Activated naive CD4-positive, alpha-beta T cell (primary cell): ENCODE measurements around the gene METRNL.

Source experiments
- DNase-seq, 4 experiments: peaks; one replicate each; lab custom pipeline; 2025; lab: John Stamatoyannopoulos, UW

Gene METRNL

DNA sequence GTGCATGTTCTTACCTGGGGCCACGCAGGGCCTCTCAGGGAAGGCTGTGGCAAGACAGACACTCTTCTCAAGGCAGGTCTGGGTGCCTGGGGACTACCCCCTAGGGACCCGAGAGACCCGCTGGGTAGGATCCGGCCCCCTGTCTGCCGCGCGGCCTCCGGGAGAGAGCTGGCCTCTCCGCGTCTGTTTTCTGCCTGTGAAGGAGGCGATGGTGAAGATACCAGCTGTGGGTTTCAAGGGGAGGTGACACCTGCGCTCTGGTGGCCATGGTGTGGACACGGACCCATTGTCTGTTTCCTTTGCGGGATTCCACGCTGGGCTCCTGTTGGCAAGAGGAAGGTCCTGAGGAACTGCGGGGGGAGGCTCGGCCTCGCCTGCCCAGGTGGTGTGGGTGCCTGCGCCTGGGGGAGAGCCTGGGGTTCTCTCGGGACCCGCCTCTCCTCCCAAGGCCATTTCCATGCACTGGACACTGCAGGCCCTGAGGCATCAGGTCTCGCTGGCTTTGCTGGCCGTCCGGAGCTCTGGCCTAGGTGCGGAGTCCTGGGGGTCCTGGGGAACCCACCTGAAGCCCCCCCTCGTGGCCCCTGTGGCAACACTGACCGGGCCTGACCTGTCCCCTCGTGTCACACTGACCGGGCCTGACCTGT is 12.2 kb upstream of the METRNL start:
- no peak for DNase-seq

DNA sequence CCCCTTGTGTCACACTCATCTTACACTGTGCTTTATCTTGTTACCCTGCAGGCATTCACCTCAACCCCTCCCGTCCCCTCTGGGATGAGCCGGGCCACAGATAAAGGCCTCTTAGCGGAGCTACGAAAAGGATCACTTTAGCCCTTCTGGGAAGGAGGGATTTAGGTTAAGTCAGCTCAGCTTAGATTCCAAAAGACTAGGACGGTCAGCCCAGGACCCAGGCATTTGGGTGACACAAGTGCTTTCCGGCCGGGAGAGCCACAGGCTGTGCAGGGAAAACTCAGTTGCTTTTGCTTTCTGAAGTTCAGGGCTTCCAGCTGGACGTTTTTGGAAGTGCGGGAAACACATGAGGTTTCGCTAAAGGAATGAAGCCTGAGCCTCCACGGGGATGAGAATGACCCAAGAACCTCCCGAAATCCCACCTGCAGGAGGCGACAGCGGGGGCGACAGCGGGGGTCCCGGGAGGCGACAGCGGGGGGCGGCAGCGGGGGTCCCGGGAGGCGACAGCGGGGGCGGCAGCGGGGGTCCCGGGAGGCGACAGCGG is 11.6 kb upstream of the METRNL start:
- no peak for DNase-seq

DNA sequence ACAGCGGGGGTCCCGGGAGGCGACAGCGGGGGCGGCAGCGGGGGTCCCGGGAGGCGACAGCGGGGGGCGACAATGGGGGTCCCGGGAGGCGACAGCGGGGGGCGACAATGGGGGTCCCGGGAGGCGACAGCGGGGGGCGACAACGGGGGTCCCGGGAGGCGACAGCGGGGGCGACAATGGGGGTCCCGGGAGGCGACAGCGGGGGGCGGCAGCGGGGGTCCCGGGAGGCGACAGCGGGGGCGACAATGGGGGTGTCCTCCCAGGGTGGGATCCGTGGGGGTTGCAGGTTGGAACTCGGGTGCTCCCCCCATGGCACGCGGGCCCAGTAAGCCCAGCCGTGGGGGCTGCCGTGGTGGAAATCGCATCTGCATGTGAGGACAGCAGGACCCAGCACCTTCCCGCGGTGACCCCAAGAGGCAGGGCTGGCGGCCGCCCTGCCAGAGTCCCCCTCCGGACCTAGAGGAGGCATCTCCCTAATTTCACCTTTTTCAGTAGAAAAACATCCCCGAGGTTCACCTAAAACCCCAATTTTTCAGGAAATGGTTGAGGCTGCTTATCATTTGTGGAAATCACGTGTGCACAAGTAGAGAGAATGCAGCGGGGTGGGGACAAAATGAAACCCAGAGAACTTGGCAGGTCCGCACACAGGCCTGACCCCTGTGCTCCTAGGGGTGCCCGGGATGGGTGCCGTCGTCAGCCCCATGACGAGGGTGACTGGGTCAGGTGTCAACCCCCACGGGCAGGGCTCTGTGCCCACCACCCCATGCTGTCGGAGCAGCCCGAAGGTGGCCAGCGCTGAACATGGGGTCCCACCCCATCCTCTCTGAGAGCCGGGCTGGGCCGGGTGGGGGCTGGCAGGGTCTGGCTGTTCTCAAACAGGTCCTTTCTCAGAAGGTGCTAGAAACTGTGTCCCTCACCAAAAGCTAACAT is 10.5 kb upstream of the METRNL start:
- no peak for DNase-seq

DNA sequence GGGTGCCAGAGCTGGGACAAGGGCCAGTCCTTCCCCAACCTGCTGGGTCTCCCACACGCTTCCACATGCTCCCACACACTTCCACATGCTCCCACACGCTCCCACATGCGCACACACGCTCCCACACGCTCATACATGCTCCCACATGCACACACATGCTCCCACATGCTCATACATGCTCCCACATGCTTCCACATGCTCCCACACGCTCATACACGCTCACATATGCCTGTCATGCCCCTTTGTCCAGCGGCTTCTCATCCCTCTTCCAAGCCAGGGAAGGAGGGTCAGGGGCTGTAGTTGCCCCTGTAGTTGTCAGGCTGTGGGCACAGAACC is 9.9 kb upstream of the METRNL start:
- no peak for DNase-seq

DNA sequence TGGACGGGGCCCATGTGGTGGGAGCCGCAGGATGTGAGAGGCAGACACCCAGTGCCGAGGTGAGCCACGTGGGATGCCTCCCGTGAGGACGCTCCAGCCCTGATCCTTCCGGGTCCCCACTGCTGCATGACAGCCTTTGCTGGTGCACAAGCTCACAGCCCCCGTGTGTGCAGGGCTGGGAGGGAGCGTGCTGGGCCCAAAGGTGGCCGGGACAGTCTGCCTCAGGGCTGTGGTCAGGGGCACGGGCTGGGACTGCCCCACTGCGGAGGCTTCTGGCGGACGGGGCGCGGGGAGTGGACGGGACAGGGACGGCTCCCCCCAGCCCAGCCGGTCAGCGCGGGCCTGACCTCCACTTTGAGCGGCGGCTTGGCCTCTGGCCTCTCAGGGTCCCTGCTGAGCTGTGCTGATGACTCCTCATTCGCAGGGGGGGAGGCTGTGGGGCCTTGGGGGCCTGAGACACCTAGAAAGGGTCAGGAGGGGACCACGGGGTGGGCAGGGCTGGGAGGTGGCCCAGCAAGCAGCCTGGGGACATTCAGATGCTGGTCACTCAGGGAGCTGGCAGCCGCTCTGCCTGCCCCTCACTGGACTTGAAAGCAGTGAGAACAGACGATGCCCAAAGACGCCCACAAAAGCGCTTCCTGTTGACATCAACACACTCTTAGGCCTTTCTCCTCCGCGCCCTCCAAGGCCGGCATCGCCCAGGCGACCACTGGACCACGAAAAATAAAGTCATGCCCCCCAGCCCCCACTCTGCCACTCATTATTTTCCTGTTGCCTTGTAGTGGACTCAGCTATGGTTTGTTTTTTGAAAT is 9.3 kb upstream of the METRNL start:
- no peak for DNase-seq

DNA sequence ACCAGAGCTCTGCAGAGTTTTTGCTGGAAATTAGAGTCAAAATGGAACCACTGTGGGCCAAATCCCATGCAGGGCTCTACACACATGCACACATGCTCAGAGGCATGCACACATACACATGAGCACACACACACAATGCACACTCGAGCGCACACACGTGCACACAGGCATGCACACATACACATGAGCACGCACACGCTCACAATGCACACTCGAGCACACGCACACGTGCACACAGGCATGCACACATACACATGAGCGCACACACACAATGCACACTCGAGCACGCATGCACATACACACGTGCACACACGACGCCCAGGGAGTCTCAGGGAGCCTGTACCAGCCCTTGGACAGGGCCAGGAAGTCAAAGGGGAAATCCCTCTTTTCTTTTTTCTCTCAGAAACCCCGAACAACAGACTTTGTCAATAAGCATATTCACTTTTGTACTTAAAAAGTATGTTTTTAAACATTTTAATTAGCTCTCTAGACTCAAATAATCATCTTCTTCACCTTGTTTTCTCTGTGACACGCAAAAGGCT is 8.5 kb upstream of the METRNL start:
- DNase-seq, result no peak

DNA sequence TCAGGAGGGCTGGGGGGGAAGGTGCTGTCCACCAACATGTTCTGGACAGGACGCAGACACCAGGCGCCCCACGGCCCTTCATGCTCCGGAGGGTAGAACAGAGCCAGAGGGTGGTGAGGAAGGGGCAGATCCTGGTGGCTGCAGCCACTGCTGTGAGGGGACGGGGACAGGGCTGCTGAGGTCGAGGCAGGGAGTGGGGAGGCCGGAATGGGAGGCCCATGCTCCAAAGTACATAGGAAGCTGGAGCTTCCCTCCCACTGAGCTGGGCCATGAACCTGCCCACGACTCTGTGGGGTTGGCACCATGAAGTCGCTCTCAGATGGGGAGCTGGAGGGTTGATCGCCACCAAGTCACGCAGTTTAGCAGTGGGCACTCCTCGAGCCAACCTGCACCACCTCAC is 8.0 kb upstream of the METRNL start:
- DNase-seq, result no peak

DNA sequence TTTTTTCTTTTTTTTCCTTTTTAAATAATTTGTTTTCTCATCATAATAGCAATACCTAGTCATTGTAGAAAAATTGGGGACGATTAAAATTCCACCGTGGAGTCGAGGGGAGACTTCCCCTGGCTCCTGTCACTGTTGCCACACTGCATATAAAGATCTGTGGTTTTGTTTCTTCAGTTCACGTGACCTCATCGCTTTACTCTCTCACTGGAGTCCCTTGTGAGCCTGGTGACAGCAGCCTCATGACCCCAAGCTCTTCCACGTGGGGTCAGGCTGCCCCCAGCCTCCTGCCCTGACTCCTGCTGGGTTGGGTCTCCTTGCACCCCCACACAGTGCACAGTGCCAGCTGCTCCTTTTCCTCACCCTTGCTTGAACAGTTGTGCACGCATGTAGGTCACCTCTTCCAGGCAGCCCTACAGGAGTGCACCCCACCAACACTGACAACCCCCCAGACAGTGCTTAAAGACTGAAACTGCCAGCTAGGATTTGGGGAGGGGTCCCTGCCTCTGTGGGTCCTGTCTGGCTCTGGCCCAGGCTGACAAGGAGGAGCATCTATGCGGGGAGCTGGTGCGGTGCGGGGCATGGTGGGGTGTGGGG is 7.3 kb upstream of the METRNL start:
- DNase-seq, result no peak

DNA sequence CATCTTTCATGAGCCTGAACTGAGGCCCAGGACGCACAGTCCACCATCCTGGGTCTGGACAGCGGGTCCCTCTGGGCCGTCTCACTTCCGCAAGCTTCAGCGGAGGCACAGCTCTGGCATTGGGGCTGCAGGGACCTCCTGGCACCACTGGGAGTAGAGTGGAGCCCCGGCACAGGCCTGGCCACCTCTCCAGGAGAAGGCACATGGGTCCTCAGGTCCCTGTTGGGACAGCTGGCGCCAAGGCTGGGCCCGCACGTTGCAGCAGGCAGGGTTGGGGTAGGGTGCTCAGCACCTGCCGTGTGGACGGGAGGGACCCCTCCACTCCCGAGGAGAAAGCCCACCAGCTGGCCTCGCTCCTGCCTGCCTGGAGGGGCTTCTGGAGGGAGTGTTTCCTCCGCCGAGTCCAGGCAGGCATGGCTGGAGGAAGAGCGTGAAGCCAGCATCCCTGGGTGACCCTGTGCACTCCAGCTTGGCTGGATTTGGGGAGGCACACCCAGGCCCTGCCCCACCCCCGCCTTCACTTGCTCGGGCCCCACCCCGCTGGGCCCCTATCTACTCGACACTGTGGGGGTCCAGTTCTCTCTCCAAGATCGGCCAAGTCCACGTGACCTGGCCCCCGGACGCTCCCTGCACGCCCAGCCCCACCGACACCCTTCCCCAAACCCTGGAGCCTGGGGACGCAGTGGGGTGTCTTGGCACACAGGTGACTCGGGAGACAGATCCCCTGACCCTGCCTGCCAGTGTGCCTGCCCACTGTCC is 6.6 kb upstream of the METRNL start:
- DNase-seq, result no peak

DNA sequence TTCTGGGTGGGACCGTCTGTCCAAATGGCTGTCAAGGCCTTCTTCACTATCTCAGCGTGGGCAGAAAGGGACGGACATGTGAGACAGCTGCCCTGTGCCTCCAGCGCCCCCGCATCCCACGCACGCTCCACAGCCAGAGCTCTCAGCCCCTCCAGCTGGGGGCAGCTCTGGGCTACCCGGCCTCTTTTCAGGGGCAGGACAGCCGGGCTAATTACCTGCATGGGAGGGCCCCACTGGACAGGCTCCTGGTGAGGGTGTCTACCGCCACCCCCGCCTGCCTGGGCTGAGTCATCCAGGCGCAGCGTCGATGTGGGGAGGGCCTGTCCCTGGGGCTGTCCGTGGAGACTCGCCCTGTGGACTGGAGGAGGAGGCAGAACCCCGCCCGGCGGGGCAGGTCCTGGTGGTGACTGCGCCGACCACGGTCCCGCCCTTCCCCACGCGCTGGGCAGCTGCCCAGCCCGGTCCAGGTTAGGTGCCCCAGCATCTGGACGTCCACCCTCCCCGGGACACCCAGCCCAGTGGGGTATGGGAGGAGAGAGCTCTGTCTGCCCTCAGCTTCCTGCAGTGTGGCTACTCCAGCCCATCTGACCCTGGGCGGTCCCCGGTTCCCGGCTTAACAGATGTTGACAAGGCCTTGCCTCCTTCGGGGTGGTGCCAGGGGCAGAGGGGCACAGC is 5.9 kb upstream of the METRNL start:
- no peak for DNase-seq

DNA sequence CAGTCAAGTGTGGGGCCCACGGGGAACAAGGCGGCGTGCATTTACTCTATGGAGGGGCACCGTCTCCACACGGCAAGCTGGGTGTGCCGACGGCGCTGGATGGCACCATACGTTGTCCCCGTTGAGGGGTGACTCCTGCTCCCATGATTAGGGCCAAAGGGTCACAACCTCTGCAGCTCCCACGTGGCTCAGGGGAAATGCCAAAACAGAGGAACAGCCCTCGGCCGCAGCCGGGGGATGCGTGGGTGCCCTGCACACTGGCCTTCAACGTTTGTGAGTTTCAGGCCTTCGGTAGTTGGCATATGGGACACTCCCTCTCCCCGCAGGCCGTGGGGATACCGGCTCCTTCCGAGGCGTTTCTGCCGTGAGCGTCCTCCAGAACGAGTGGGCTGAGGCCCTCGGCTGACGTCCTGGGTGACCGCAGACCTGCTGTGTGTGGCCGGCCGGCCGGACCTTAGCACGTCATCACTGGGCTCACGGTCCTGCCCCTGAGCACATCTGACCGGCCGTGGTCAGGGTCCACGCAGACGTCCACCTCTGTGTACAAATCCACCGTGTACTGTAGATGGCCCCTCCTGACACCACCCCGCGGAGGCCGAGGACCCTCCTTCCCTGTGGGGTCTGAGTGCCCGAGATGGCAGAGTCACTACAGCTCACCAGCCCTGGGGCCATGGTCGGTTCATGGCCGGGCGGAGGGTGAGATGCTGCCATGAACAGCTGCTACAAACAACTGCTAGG is 4.8 kb upstream of the METRNL start:
- DNase-seq, result no peak

DNA sequence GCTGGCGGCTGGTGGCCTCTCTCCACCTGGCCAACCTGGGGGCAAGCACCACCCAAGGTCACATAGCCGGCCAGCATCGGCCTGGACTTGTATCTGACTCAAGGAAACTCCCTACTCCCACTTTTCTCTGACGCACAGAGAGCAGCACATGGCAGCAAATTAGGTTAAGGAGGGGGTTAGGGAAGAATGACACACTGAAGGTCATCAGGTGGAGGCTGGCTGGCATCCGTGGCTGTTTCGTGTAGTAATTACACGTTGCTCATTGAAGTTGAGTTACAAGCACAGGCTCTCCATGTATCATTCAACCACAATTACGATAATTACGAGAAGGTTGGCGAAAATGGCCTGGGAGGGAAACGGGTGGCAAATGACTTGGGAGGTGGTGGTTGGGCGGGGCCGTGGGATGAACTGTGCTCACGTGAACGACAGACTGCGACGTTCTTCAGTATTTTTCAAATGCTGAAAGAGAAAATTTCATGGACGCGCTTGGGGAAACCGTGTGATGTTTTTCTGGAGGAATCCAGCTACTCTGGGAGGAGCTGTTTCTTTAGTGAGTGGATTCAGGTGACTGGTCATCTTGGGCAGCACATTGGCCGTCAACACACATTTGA is 4.0 kb upstream of the METRNL start:
- DNase-seq, result no peak

DNA sequence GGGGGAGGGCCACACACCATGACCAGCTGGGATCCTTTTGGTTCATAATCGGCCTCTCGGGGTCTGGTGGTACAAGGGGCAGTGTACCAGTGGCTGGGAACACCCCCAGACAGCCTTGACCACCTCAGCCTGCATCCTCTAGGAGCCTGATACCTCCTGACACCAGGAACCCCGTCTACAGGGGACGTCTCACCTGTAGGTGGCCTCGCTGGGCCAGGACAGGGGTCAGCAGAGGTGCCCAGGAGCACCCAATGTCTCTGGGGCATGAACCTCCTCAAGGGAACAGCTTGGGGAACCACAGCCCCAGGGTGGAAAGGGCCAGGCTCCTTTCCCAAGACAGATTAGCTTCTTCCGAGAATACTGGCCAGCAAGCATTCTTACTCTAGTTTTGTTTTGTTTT is 2.5 kb upstream of the METRNL start:
- no peak for DNase-seq

DNA sequence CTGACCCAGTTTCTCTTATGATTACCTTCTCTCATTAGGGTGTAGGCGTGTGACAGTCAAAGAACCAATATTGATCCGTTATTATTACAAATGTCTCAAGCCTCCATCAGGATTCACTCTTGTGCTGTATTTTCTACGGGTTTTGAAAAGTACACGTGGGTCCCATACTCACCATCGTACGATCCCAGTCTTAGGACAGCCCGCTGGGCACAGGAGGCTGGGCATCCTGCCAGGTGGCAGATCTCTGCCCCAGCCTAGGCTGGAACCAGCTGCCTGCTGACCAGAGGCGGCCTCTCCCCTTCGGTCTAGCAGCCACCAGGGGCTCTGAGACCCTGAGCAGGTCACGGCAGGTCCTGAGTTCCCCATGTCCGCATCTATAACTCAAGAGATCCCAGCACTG is 2.0 kb upstream of the METRNL start:
- no peak for DNase-seq

DNA sequence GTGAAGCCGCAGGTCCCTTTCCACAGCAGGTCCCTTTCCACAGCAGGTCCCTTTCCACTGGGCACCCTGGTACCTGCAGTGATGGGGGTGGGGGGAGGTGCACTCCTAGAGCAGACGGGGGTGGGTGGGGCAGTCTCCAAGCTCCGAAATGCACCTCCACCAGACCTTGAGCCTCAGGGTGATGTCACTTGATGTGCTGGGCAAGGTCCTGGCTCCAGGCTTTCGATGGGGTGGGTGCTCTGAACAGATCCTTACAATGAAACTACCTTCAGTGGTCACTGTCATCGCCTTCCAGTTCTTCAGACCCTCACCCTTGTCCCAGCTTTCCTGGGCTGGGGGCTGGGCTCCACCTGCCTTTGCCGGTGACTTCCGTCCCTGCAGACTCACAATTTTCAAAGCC is 1.5 kb upstream of the METRNL start:
- DNase-seq, result no peak

DNA sequence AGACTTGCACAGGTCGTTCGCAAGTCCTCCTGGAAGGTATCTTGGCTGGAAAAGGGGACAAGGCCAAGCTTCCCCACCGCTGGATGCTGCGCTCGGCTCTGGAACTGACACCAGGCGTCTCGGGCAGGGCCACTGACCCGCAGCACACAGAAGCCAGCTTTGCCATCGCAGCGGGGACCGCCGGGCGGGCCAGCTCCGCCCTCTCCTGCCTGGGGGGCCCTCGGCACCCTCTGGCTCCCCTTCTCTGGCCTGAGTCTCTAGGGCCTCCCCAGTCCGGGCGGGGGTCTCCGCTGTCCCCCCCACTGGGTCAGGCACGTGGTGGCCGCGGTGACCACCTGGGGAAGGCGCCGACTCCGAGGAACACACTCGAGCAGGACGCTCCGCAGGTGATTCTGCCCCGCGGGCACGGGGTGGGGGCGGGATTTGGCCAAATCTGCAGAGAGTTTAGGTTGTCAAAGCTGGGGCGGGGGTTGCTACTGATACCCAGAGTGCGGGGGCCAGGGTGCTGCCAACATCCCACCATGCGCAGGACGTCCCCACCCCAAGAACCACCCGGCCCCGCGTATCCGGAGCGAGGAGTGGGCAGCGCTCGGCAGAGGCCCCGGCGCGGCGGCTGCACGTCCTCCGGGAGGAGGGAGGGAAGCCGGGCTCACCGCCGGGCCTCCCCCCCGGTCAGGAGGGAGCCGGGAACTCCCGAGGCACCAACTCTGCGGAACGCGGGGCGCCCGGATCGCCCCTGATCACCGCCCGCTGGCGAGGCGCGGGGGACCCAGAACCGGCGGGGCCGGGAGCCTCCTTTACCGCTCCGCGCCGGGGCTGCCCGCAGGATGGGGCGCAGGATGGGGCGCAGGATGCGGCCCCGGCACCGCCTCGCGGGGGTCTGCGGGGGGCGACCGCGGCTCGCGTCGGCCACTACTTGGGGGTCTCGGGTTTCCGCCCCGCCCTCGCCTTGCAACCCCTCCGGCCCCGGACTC is 744 bp upstream of the METRNL start:
- DNase-seq, result no peak

DNA sequence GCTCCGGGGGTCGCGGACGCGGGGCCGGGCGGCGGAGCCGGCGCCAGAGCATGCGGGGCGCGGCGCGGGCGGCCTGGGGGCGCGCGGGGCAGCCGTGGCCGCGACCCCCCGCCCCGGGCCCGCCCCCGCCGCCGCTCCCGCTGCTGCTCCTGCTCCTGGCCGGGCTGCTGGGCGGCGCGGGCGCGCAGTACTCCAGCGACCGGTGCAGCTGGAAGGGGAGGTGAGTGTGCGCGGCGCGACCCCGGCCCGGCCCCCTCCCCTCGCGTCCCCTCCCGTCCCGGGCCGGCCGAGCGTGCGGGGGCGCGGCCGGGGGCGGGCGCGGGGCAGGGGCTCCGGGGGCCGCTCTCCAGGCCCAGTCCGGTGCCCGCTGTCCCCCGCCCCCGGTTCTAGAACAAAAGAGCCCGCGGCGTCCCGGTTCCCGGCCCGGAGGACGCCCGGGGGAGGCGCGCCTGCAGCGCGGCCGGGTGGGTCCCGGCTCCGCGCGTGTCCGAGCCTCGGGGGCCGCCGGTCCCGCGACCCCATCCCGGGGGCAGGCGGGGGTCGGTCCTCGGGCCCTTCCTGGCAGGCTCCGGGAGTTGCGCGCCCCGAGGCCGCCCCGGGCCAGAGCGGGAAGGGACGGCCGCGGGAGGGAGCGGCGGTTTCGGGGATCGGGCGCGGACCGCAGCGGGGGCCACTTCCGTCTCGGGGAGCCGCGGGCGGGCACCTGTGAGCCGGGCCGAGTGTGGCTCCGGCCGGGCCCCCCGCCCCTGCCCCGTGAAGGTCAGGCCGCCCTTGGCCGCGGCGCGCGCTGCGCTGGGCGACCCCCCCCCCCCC is 563 bp downstream of the METRNL start:
- DNase-seq, result no peak

DNA sequence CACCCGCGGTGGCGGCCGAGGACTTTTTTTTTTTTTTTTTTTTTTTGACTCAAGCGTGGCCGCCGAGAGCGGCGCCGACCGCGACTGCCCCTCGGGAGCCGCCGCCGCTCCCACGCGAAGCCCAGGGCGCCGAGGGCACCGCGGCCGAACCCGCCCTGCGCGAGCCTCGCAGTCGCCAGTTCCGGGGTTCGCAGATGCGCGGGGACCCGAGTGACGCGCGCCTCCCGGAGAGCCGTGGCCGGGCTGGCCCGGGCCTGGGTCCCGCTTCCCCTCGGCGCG is 1.1 kb downstream of the METRNL start:
- no peak for DNase-seq
